Ecto neural progenitor cell (in vitro differentiated cells): Measurements from ENCODE around the gene ATP5MG.
"Not testable (repeated sequence)": the region's sequence is repeated elsewhere in the genome, so short reads cannot be mapped to it uniquely, and the experiment has no call there.

Source experiments
- DNase-seq: peaks from one replicate; pipeline ENCODE4 v3.0.0-alpha.2; 2018; ENCODE audit warnings: low spot score

Gene ATP5MG, protein sequence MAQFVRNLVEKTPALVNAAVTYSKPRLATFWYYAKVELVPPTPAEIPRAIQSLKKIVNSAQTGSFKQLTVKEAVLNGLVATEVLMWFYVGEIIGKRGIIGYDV

DNA sequence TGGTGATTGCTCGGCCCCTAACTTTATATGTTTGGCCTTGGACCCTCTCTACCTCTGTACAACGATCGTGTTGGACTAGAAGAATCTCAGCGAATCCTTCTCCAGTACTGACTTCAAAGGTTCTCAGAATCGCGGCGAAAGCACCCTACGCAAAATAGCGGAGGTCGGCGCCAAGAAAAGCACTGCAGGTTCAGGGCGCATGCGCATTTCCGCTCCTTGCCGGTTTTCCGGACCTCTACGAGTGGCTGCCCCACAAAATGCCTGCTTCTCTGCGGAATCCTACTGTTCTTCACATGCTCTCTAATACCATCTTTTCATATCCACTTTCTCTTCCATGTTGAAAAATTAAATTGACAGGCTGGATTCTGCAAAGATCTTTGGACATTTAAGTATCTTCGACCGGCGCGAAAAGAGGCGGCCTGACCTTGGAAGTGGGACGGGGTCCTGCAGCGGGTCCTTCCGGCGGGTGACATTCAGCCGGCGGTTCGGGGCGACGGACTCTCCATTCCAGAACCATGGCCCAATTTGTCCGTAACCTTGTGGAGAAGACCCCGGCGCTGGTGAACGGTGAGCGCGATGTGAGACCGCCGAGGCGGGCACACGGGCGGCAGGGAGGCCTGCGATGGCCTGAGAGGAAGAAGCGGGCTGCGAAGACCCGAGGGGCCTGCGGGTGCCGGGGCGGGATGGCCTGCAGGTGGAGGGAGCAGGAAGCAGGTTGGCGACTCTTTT, at the start of gene ATP5MG:
ATP5MG (plus strand) TSS at position 456 of the 729 bp plus-strand sequence; CDS start at position 516, 60 bp downstream.
- peak; percentile 92 for DNase-seq

DNA sequence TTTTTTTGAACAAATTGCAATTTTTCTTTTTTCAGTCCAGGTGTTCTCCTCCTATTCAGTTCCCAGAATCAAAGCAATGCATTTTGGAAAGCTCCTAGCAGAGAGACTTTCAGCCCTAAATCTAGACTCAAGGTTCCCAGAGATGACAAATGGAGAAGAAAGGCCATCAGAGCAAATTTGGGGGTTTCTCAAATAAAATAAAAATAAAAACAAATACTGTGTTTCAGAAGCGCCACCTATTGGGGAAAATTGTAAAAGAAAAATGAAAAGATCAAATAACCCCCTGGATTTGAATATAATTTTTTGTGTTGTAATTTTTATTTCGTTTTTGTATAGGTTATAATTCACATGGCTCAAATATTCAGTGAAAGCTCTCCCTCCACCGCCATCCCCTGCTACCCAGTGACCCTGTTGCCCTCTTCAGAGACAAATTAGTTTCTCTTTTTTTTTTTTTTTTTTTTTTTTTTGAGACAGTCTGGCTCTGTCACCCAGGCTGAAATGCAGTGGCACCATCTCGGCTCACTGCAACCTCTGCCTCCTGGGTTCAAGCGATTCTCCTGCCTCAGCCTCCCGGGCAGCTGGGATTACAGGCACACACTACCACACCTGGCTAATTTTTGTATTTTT, 48.2 kb upstream of the ATP5MG start:
- no peak for DNase-seq

DNA sequence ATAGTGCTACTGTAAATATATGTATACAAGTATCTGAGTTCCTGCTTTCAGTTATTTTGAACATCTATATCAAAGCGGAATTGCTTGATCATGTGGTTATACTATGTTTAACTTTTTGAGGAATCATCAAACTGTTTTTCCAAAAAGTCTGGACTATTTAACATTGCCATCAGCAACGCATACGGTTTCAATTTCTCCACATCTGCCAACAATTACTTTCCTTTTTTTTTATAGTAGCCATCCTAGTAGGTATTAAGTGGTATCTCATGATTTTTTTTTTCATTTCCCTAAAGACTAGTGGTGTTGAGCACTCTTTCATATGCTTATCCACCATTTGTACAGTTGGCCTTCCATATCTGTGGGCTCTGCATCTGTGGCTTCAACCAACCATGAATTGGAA, 43.3 kb upstream of the ATP5MG start:
- DNase-seq = no peak

DNA sequence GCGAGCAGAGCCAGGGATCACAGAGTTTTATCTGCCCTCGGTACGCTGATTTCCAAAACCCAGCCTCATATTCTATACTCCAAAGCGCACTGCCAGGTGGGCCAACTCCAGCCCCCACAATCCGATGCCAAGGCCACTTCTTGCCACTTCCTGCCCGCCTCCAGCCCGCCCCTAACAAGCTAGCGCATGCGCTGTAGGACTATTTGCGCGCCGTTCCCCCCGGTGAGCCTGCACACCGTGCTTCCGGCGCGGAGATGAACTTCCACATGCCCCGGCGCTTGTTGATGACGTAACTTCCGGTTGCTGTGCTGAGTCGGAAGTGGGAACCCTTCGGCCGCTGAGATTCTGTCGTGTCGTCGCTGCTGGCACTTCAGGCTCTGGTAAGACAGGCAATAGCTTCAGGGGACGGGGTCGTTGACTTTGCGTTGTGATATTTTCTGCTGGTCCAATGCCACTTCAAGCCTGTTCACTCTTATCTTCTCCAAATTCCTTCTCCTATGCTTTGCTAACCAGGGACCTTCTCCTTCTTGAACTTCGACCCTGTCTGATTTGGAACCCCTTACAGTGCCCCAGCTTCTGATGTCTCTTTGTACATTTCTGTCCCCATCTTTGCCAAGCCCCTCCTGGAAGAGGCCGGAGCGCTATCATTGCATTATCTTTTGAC, 42.0 kb upstream of the ATP5MG start, which contains the start of gene UBE4A:
UBE4A (plus strand) TSS at position 306 of the 664 bp plus-strand sequence. CDS start 5,481 bp downstream, outside the sequence.
- DNase-seq = peak; percentile 96

DNA sequence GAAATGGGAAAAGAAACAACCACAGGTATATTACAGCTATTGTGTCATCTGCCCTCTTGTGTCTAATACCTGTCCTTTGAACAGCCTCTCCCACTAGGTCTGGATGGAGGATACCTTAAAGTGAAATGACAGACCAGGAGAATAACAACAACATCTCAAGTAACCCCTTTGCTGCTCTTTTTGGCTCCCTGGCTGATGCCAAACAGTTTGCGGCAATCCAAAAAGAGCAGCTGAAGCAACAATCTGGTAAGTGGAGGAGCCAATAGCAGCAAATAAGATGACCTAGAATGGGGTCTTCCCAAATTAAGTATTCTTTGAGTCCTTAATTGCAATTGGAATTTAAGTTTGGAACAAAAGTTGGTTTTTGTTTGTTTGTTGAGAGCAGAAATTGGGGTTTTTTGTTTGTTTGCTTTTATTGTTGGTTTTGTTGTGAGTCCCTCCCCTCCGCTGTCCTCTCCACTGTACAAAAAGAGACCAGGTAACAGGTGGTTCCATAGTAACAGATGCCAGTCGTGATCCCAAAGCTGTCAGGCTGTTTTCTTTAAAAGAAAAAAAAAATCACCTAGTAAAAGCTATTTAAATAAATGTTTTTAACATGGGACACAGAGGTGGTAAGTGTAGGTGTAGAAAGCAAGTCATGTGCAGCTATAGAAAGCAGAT, 36.3 kb upstream of the ATP5MG start:
- DNase-seq = no peak

DNA sequence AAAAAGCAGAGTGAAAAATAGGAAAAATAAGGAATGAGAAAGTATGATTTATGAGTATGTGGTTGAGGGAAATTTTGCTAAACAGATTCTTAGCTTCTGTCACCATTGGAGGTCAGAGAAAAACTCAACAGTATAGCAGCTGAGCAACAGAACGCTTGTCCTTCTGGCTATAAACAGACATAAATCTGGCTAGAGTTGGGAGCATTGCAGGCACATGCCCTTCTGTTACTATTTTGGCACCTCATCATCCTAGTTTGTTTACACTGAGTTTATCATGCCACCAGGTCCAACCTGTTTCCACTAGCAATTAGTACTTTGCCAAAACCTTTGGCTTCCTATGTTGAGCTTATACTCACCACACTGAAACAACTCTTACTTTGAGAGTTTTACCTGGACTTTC, 35.1 kb upstream of the ATP5MG start:
- DNase-seq = no peak

DNA sequence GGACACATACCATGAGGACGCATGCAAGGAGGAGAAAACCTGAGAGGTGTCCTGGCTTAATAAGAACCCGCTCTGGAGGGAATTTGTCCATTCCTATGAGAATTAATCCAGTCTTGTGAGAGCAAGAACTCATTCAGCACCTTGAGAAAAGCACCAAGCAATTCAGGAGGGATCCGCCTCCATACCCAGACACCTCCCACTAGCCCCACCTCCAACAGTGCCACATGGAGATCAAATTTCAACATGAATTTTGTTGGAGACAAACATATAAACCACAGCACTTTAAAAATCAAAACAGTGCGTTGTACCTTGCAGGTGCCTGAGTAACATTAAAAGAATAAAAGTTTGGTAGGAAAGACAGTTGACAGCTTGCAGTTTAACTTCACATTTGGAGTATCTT, 30.6 kb upstream of the ATP5MG start:
- no peak for DNase-seq

DNA sequence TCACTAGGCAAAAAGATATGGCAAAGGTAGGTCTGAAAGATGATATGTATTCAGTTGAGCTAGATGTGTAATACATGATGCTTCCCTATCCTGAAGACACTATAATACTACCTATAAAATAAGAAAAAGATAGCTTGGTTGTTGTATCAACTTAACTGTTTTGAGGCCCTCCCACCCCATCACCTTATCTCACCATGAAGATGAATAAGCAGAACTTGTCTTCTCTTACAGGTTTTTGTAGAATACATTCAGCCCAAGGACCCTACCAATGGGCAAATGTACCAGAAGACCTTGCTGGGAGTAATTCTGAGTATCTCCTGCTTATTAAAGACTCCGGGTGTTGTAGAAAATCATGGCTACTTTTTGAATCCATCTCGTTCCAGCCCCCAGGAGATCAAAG, 28.1 kb upstream of the ATP5MG start:
- no peak for DNase-seq

DNA sequence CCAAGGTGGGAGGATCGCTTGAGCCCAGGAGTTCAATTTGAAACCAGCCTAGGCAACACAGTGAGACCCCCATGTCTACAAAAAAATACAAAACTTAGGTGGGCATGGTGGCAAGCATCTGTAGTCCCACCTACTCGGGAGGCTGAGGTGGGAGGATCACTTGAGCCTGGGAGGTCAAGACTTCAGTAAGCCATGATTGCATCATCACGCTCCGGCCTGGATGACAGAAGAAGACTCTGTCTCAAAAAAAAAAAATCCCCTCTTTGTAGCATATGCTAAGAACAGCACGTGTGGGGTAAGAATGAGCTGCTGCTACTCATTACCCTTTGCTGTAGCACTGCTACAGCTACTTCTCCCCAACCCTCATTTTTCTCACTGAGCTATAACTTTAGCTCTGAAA, 27.5 kb upstream of the ATP5MG start:
- DNase-seq = no peak

DNA sequence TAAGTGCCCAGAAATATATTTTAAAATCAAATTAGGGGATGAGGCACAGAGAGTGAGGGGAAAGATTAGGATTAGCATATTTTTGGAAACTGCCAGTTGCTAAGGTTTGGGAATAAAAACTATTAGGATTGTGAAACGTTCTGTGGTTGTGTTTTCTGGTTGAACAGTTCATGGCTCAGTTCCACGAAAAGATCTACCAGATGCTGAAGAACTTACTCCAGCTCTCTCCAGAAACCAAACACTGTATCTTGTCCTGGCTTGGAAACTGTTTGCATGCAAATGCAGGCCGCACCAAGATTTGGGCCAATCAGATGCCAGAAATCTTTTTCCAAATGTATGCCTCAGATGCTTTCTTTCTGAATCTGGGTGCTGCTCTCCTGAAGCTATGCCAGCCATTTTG, 26.7 kb upstream of the ATP5MG start:
- DNase-seq = no peak

DNA sequence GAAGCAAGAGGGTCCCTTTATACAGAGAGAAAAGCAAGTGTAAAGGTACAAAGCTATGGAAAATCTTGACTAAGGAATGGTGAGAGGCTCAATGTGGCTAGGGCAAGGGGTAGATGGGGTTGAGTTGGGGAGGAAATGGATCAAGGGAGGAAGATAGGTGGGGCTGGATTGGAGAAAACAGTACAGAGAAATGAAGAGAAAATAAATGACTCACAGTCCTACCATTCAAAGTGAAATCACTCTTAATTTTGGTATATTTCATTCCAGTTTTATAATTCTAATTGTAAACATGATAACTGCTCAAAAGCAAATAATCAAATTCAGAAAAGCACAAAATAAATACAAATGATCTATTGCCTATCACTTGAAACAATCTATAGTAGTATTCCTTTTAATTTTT, 25.4 kb upstream of the ATP5MG start:
- no peak for DNase-seq

DNA sequence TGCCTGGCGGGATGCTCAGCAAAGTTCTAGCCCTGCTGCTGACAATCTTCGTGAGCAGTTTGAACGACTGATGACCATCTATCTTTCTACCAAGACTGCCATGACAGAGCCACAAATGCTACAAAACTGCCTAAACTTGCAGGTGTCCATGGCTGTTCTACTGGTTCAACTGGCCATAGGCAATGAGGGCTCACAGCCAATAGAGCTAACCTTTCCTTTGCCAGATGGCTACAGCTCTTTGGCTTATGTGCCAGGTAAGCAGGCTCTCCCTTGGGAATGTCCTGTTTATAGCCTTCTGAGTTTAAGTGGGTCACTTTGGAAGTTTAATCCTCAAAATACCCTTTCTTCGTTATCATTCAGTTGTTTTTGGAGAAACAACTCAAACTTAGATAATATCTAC, 21.9 kb upstream of the ATP5MG start:
- no peak for DNase-seq

DNA sequence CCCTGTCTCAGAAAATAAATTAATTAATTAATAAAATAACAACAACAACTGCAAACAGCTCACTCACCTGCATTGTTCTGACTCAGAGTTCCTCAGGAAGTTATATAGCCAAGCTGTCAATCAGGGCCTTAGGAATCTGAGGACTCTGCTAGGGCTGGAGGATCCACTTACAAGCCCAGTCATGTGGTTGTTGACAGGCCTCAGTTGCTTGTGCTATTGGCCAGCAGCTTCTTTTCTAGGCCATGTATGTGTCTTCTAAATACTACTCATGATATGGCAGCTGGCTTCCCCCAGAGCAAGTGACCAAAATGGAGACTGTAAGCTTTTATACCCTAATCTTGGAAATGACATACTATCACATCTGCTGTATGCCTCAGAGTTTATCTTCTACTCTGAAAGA, 20.8 kb upstream of the ATP5MG start:
- DNase-seq = no peak

DNA sequence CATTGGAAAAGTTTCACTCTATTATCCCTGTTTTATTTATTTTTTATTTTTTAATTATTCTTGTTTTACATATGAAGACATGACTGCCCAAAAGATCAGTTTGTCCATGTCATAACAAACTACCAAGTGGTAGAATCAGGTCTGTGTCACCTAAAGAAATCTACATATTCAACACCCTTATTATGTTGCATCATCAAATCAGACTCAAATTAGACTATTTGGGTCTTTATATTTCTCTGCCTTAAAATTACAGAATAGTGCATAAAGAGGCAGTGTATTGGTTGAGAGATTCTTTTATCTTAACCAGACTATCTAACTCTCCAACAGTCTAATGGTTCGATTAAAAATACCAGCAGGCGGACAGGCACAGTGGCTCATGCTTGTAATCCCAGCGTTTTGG, 18.5 kb upstream of the ATP5MG start:
- no peak for DNase-seq

DNA sequence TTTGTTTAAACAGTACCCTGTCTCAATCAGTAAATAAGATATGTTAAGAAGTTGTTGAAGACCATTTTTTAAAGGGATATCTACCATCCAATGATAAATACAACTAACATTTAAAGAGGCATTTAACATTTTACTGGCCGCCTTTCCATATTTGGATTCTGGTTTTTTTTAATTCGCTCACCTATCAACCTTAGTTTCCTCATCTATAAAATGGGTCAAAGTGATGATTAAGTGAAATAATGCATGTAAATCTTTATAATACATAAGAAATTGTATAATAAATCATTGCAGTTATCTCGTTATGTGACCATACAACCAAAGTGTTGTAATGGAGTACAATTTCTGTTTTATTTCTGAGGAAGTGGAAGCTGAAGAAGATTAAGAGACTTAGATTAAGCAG, 17.7 kb upstream of the ATP5MG start:
- DNase-seq = no peak

DNA sequence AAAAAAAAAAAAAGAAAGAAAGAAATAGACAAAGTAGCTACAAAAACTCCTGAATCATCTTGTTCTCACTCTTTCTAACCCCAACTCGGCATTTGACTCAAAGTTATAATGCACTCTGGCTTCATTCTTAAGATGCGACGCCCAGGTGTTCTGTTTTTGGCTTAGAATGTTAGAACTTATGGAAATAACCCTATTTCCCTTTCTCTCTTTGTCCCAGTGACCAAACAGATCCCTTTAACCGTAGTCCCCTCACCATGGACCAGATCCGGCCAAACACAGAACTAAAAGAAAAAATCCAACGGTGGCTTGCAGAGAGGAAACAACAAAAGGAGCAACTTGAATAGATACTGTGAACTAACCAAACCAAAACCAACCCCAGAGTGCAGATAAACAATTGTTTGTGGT, 5.3 kb upstream of the ATP5MG start:
- no peak for DNase-seq

DNA sequence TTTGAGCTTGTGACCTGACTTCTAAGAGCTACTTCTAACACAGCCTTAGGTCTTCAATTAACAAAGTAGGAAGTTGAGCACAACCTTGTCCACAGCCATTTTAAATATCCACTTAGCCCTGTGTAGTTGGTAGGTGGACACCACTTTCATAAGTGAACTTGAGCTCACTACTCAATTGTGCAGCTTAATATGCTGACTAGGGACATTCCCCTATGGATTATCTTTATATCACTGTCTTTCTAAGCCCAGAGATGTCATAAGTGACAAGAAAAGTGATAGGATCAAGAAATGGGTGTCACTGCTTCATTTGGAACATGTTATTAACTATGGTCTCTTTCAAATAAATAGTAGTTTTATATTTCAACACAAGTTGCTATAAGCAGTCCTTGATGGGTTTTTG, 4.0 kb upstream of the ATP5MG start:
- no peak for DNase-seq

DNA sequence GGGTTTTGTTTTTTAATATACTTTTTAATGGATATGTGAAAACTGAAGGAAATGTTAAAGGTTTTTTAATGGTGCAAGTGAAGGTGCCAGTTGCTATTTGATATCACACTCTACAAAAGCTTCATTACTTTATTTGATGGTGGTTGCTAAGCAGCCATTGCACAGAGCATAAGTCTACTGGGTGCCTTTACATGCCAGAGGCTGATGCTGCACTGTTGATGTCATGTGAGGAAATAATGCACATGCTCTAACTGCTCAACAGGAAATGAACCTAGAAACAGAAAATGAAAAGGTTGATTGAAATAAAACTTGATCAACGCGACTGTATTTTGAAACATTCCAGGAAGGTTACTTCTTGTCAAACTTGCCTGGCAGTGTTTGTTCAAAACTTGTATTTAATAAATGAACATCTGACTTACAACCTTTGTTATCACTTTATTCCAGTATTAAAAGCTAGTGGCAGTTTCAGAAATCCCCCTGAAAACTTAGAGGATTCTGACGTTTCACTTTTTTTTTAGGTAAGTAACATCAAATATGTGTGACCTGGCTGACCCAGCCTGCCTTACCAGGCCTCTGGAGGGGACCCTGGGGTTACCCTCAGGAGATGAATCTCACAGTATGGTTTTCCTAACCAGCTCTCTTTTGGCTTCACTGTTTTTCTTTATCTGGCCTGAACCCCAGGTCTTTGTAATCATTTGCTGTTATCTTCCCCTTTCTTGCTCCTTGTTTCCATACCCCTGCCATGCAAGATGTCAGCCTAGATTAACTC, 2.4 kb upstream of the ATP5MG start:
- no peak for DNase-seq

DNA sequence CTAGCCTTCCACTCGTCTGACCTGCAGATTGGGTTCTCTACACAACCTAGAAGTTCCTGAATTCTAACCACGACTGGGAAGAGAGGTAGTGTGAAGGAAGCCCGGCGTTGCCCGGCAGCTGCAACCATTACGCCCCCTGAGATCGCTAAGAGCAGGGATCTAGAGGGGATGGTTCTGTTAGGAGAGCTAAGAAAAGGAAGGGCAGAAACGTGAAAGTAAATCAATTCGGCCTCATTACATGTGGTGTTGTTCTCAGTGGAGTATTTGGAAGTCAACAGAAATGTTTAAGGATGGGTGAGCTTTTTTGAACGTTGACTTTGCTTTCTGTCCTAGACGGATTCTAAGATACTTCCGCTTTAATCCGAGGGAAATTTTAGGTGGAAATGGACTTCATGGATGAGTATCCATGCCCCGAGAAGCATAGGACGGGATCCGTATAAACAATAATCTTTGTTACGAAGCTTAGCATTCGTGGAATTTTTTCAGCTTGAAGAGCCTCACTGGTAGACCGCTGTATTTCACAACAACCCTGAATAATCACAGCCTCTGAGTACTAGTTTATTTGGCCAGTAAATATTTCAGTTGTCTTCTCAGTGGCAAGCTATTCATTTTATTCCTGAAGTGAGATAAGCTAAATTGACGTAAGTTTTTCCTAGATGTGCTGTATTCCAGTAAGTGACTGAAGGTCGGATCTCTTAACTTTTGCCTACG, 629 bp downstream of the ATP5MG start:
- DNase-seq = no peak

DNA sequence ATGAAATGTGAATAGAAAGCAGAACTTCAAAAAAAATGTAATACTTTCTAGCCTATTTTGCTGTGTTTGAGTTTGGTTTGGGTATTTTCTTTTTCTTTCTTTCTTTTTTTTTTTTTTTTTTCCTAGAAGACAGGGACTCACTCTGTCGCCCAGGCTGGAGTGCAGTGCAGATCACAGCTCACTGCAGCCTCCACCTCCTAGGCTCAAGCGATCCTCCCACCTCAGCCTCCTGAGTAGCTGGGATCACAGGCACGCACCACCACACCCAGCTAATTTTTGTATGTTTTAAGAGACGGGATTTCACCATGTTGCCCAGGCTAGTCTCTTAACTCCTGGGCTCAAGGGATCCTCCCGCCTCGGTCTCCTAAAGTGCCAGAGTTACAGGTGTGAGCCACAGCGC, 1.2 kb downstream of the ATP5MG start:
- not testable (repeated sequence) for DNase-seq

DNA sequence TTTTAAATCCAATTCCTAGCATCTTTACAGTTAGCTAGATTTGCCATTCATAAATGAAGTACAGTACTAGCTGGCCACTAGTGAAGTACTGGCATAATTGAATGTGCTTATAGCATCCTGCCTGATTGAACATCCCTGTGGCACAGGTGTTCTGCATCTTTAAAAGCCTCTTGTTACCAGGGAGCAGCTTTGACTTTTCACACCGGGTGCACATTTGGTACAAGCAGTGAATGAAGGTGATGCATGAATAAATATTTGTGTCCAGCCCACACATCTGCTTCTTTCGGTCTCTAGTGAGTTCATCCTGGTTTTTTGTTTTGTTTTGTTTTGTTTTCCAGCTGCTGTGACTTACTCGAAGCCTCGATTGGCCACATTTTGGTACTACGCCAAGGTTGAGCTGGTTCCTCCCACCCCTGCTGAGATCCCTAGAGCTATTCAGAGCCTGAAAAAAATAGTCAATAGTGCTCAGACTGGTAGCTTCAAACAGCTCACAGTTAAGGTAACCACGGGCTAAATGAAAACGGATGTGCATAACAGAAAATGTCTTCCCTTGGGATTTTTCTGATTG, 5.3 kb downstream of the ATP5MG start:
- DNase-seq = no peak
